Measurements from ENCODE around the gene ATG12.

The ATG12 gene

GRCh38 chr5:115807654-115808052 lies 33.7 kb downstream of the ATG12 start:
- FAIRE-seq (no peak), DNase-seq (ENCODE audit: low spot score) (no peak)

DNA sequence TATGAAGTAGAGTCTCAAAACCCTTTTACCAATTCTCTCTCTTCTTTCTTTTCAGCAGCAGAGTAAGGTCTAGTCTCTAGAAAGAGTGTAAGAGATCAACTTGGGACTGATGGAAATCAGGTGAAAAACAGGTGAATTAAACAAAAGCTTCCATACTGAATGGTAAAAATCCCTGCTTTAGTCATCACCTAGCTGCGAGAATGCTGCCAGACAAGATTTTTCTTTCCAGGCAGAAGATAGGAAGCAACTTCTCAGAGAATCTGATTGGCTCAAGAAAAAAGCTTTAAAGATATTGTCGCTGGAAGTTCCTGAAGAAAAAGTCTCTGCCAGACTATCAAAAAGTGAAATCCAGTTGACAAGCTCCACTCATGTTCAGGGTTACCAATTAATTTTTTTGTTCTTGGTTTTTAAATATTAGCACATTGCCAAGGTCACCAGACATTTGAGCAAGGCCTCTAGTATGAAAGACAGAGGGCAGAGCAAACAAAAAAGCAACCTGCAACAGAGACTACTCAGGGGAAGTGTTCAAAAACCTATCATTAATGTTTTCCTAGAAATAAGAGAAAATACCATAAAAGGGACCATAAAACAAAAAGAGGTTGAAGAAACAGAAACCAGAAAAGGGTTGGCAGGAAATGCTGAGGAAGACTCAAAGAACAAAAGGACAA lies 34.2 kb downstream of the ATG12 start:
- DNase-seq (ENCODE audit: low spot score), result no peak
- no peak for FAIRE-seq

GRCh38 chr5:115801984-115802383 lies 39.4 kb downstream of the ATG12 start:
- FAIRE-seq (no peak), DNase-seq (ENCODE audit: low spot score) (no peak)

- FAIRE-seq, result no peak
- no peak for DNase-seq (ENCODE audit: low spot score)
These were observed 40.2 kb downstream of the ATG12 start for GRCh38 chr5:115801152-115801551.

GRCh38 chr5:115800108-115800507 lies 41.3 kb downstream of the ATG12 start:
- FAIRE-seq (no peak), DNase-seq (ENCODE audit: low spot score) (no peak)

DNA sequence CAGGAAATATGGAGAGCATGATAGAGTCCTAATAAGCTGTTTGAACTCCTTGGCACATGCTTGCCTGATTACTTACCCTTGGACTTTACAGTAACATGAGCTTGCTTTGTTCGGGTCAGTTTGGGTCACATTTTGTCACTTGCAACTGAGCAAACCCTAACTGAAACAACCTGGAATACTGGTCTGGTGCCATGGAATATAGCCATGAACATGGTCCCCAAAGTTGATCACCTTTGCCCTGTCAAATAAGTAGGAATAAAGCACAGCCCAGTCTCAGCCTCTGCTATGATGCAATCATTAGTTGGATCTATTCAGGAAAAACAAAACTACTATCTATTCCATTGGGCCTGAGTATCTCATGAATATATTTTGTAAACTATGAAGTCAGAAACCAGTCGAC lies 43.1 kb downstream of the ATG12 start:
- DNase-seq (ENCODE audit: low spot score) (no peak), FAIRE-seq (no peak)

DNA sequence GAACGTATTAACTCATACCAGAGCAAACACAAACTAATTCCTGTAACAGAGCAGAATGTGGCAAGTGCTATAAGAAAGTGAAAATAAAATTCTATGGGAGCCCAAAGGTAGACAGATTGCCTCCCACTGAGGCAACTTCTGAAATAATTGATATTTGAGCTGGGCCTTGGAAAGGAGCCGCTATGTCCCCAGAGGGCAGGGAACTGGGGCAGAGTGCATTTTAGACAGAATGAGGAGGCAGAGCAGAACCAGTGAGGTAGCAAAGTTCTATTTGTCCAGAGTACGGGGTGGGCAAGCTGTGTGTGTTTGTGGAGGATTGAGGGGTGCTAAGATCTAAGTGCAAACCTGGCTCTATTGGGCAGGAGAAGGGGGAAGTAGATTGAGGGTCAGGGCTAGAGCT lies 44.7 kb downstream of the ATG12 start:
- no peak for DNase-seq (ENCODE audit: low spot score)
- no peak for FAIRE-seq

GRCh38 chr5:115795700-115796099 lies 45.7 kb downstream of the ATG12 start:
- FAIRE-seq (no peak), DNase-seq (ENCODE audit: low spot score) (no peak)

GRCh38 chr5:115788440-115788839 lies 52.9 kb downstream of the ATG12 start:
- no peak for FAIRE-seq

DNA sequence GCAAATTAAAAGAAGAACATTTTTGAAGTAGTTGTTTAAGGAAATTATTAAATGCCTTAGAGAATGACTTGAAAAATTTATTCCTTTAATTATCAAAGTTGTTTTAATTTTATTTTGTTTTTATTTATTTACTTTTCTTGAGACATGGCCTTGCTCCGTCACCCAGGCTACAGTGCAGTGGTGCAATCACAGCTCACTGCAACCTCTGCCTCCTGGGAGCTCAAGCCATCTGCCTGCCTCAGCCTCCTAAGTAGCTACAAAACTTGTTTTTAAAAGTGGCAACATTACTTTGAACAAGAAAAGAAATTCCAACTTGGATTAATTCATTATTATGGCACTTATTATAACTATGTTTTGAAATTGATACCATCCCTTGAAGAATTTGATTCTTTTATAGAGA lies 53.9 kb downstream of the ATG12 start:
- FAIRE-seq, result no peak
- DNase-seq (ENCODE audit: low spot score), result no peak

More at GRCh38 chr5:115788440-115788839, 52.9 kb downstream of the ATG12 start:
- no peak for DNase-seq (ENCODE audit: low spot score)

DNA sequence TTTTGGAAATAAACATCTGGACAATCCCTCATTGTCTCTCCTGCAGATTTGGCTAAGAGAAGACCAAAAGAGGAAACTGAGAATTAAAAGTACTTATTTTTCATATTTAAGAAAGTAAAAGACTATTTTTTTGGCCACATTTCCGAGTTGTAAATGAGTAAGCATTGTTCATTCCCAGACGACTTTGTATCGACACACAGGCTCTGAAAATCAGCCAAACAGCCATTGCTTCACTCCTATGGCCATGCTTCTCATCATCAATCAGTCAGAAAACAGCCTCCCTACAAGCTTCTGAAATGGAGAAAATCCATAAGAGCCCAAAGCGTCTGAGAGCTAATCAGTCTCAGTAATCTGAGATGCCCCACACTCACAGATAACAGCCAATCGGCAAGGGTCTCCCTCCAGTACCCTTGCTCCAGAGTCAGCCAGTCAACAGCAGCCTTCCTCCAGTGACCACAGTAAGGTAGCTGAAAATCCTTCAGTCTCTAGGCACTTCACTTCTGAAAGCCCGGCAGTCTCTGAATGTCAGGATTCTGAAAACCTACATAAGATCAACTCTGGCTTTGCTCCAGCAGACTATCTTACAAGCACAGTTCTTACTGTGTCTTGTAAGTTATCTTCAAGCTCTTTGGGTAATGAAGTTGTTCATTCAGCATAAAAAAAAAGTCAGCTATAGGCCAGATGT lies 55.8 kb downstream of the ATG12 start:
- no peak for FAIRE-seq
- DNase-seq (ENCODE audit: low spot score), result no peak

- no peak for FAIRE-seq
- DNase-seq (ENCODE audit: low spot score), result no peak
These were observed 62.9 kb downstream of the ATG12 start for GRCh38 chr5:115778417-115778816.

All from RCC 7860 (cell line).